ENCODE results near the gene FAM117A.
"Not testable (repeated sequence)": the region's sequence is repeated elsewhere in the genome, so short reads cannot be mapped to it uniquely, and the experiment has no call there.

The FAM117A gene

GRCh38 chr17:49676276-49676868, 87.6 kb downstream of the FAM117A start:
- no peak for DNase-seq

GRCh38 chr17:49674507-49674906, 89.4 kb downstream of the FAM117A start:
- DNase-seq = no peak

- DNase-seq = not testable (repeated sequence)
These were observed 90.3 kb downstream of the FAM117A start for GRCh38 chr17:49673679-49674078.

- no peak for DNase-seq
These were observed 93.3 kb downstream of the FAM117A start for GRCh38 chr17:49670641-49671040.

- no peak for DNase-seq
These were observed 93.9 kb downstream of the FAM117A start for GRCh38 chr17:49670002-49670401.

GRCh38 chr17:49667854-49668253, 96.1 kb downstream of the FAM117A start:
- DNase-seq = no peak

- DNase-seq = no peak
These were observed 99.2 kb downstream of the FAM117A start for GRCh38 chr17:49664706-49665211.
